GM19467 (cell line): ENCODE data around the gene FYN.
"Not testable (repeated sequence)": the region's sequence is repeated elsewhere in the genome, so short reads cannot be mapped to it uniquely, and the experiment has no call there.

Experiments used
- ATAC-seq: cut with Tn5 transposase; IDR thresholded peaks from one replicate; pipeline ENCODE4 v1.9.1; 2021; ENCODE audit warnings: mild to moderate bottlenecking, moderate library complexity; ENCODE audit not compliant: unreplicated experiment

Gene FYN

GRCh38 chr6:111642463-111643158 lies 230.6 kb downstream of the FYN start:
- ATAC-seq, result no peak

GRCh38 chr6:111639266-111639665 lies 234.0 kb downstream of the FYN start:
- no peak for ATAC-seq

- not testable (repeated sequence) for ATAC-seq
These were observed 238.3 kb downstream of the FYN start for GRCh38 chr6:111634981-111635380.

GRCh38 chr6:111633822-111634221 lies 239.4 kb downstream of the FYN start:
- no peak for ATAC-seq

GRCh38 chr6:111632468-111633247 lies 240.6 kb downstream of the FYN start:
- no peak for ATAC-seq

- no peak for ATAC-seq
These were observed 241.3 kb downstream of the FYN start for GRCh38 chr6:111631903-111632460.

GRCh38 chr6:111631018-111631417 lies 242.2 kb downstream of the FYN start:
- ATAC-seq, result no peak

- ATAC-seq, result no peak
These were observed 245.0 kb downstream of the FYN start for GRCh38 chr6:111628142-111628850.

GRCh38 chr6:111626441-111626840 lies 246.8 kb downstream of the FYN start:
- no peak for ATAC-seq

GRCh38 chr6:111625461-111626391 lies 247.5 kb downstream of the FYN start:
- ATAC-seq, result no peak

GRCh38 chr6:111625099-111625416 lies 248.2 kb downstream of the FYN start:
- ATAC-seq, result no peak

GRCh38 chr6:111624401-111625098 lies 248.7 kb downstream of the FYN start:
- ATAC-seq, result no peak

GRCh38 chr6:111623046-111623718 lies 250.1 kb downstream of the FYN start:
- ATAC-seq, result no peak

GRCh38 chr6:111620169-111620568 lies 253.1 kb downstream of the FYN start:
- no peak for ATAC-seq

- no peak for ATAC-seq
These were observed 254.8 kb downstream of the FYN start for GRCh38 chr6:111618407-111618806.

GRCh38 chr6:111617149-111617548 lies 256.1 kb downstream of the FYN start:
- no peak for ATAC-seq

GRCh38 chr6:111615916-111616612 lies 257.2 kb downstream of the FYN start:
- ATAC-seq, result no peak

- no peak for ATAC-seq
These were observed 258.2 kb downstream of the FYN start for GRCh38 chr6:111614833-111615582.
